ENCODE data around the gene GSN. TPM values are rescaled to one million over a fixed set of nuclear protein-coding genes. Genes with fewer than 3 reads are reported as not detected.

GSN gene
- total and polyA plus RNA-seq, 2 of the 13 experiments (the other 11 are each of a cell fraction or from before 2014, with no cell fraction given), result 294 to 307 TPM

DNA sequence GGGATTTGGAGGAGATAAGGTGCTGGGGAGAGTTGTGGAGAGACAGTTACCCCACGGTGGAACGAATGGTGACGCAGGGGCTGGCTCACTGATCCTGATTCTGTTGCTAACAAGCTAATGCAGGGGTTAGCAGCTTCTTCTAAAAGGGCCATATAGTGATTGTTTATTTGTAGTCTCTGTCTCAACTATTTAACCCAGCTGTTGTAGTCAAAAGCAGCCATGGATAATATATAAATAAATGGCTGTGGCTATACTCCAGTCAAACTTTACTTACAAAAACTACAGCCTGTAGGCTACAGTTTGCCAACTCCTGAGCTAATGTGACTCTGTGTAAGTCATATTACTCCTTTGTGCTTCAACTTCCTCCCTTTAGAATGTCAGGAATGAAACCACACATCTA is 80.3 kb downstream of the GSN start:
- 97% methylated on average over 3 of the region's 3 CpGs for WGBS (ENCODE audit: low lambda C conversion rate)
- no peak for FAIRE-seq
- Histone ChIP-seq H3K4me3 (replicated peaks in 1 of 3; ENCODE audit: insufficient read depth in 1 of 3, low read depth in 2 of 3, low read length in 3 of 3) (no peak overlapping the region), H2AFZ (ENCODE audit: low read length) (no peak overlapping the region), H3K27me3 (ENCODE audit: control insufficient read depth in 1 of 2, insufficient read depth in 2 of 2, low read length in 2 of 2) (no peaks in the 10 kb centered on the region), H3K9ac (ENCODE audit: insufficient read depth, low read depth, low read length) (no peak overlapping the region), H3K36me3 (replicated peaks in 1 of 2; ENCODE audit: control insufficient read depth in 1 of 2, insufficient read depth in 2 of 2, low read length in 2 of 2) (peaks cover 19 to 65% of the 10 kb centered on the region in 2 experiments), H3K27ac (ENCODE audit: extremely low read length, insufficient read depth, low read length) (no peak overlapping the region), H4K20me1 (ENCODE audit: insufficient read depth, low read length) (peaks cover 3% of the 10 kb centered on the region; the same call in 1 of the 2 replicates), H3K9me3 (ENCODE audit: low read length) (no peaks in the 10 kb centered on the region), H3K4me2 (ENCODE audit: low read depth, low read length) (no peak overlapping the region), H3K79me2 (ENCODE audit: insufficient read depth, low read length) (no peaks in the 10 kb centered on the region), H3K4me1 (ENCODE audit: insufficient read depth, low read length) (no peaks in the 10 kb centered on the region)
- no peak for ATAC-seq
- CTCF ChIA-PET (ENCODE audit: low intra/inter-chr PET ratio, low total read pairs), result no interaction called here
- intact Hi-C loops (cut with micrococcal nuclease; ENCODE audit: unreplicated experiment) (no loop called here), in situ Hi-C loops (cut with HindIII; ENCODE audit: extremely low pct_ligation_motif_present, low pct_unique_long_range_greater_than_20kb) (no loop called here)
- no peak for DNase-seq (ENCODE audit: low spot score)
- POLR2A ChIA-PET, result no interaction called here
- BruUV-seq (replicated peaks), result no TSS peak
- TF ChIP-seq MAFG (CRISPR knock-in tag; IDR thresholded peaks at IDR 0.05), result no peak
- no peak for TF ChIP-seq ZNF547 (CRISPR knock-in tag; IDR thresholded peaks at IDR 0.05)
- no peak for TF ChIP-seq ZNF432 (CRISPR knock-in tag; IDR thresholded peaks at IDR 0.05; ENCODE audit: borderline replicate concordance)
- TF ChIP-seq STAT6 (CRISPR knock-in tag; IDR thresholded peaks at IDR 0.05; ENCODE audit: borderline replicate concordance), result no peak
- TF ChIP-seq HDAC6 (IDR thresholded peaks at IDR 0.05; ENCODE audit: low read depth, low read length), result no peak
- TF ChIP-seq, protein P1, sequence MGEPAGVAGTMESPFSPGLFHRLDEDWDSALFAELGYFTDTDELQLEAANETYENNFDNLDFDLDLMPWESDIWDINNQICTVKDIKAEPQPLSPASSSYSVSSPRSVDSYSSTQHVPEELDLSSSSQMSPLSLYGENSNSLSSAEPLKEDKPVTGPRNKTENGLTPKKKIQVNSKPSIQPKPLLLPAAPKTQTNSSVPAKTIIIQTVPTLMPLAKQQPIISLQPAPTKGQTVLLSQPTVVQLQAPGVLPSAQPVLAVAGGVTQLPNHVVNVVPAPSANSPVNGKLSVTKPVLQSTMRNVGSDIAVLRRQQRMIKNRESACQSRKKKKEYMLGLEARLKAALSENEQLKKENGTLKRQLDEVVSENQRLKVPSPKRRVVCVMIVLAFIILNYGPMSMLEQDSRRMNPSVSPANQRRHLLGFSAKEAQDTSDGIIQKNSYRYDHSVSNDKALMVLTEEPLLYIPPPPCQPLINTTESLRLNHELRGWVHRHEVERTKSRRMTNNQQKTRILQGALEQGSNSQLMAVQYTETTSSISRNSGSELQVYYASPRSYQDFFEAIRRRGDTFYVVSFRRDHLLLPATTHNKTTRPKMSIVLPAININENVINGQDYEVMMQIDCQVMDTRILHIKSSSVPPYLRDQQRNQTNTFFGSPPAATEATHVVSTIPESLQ (CRISPR knock-in tag; conservative IDR thresholded peaks at IDR 0.05), result no peak
- TF ChIP-seq MBD4 (IDR thresholded peaks at IDR 0.05; ENCODE audit: borderline replicate concordance, low read length), result no peak
- TF ChIP-seq SRSF4 (IDR thresholded peaks at IDR 0.05; ENCODE audit: low read depth, low read length, poor library complexity, severe bottlenecking), result no peak
- TF ChIP-seq ZBTB42 (CRISPR knock-in tag; IDR thresholded peaks at IDR 0.05), result no peak
- no peak for TF ChIP-seq ZNF619 (CRISPR knock-in tag; IDR thresholded peaks at IDR 0.05)
- no peak for TF ChIP-seq ZNF512B (CRISPR knock-in tag; IDR thresholded peaks at IDR 0.05; ENCODE audit: borderline replicate concordance)
- TF ChIP-seq HIVEP1 (CRISPR knock-in tag; IDR thresholded peaks at IDR 0.05), result no peak
- TF ChIP-seq POLR2AphosphoS2 (IDR thresholded peaks at IDR 0.05; ENCODE audit: low read depth, low read length), result no peak
- TF ChIP-seq, protein P2, sequence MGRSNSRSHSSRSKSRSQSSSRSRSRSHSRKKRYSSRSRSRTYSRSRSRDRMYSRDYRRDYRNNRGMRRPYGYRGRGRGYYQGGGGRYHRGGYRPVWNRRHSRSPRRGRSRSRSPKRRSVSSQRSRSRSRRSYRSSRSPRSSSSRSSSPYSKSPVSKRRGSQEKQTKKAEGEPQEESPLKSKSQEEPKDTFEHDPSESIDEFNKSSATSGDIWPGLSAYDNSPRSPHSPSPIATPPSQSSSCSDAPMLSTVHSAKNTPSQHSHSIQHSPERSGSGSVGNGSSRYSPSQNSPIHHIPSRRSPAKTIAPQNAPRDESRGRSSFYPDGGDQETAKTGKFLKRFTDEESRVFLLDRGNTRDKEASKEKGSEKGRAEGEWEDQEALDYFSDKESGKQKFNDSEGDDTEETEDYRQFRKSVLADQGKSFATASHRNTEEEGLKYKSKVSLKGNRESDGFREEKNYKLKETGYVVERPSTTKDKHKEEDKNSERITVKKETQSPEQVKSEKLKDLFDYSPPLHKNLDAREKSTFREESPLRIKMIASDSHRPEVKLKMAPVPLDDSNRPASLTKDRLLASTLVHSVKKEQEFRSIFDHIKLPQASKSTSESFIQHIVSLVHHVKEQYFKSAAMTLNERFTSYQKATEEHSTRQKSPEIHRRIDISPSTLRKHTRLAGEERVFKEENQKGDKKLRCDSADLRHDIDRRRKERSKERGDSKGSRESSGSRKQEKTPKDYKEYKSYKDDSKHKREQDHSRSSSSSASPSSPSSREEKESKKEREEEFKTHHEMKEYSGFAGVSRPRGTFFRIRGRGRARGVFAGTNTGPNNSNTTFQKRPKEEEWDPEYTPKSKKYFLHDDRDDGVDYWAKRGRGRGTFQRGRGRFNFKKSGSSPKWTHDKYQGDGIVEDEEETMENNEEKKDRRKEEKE (IDR thresholded peaks at IDR 0.05), result no peak

All from HepG2 (cell line).